H1 (cell line): ENCODE data around the gene DNAH10. TPM values are rescaled to one million over a fixed set of nuclear protein-coding genes. Genes with fewer than 3 reads are reported as not detected.

Experiments used
- CTCF ChIA-PET: fragments of 300-600 bp; sonication (Branson Sonifier 250); formaldehyde crosslinking; loops from one replicate; lab custom pipeline; 2021; ENCODE audit not compliant: partially characterized antibody; lab: Charles Lee
- POLR2A ChIA-PET: fragments of 300-600 bp; sonication (Branson Sonifier 250); formaldehyde crosslinking; loops from one replicate; lab custom pipeline; 2021; ENCODE audit warnings: inconsistent platforms; ENCODE audit not compliant: partially characterized antibody; lab: Charles Lee
- DNase-seq, 2 experiments: peaks; one replicate each; pipeline versions ENCODE4 v3.0.0 to v3.0.0-alpha.2; 2010 to 2022; ENCODE audit warnings: low spot score in 2 of 2, low read depth in 1 of 2, mixed read lengths in 1 of 2
- FAIRE-seq: peaks from 2 replicates; lab custom pipeline; 2011; peaks lifted over from hg19 to GRCh38; lab: Jason Lieb, UNC
- H2AFZ ChIP-seq: 2 replicates; pipeline ENCODE4 v1.8.1; 2012; ENCODE audit warnings: low read length, inconsistent platforms
- H2AK5ac ChIP-seq: 2 replicates; pipeline ENCODE4 v1.6.1; 2013; ENCODE audit warnings: low read depth, low read length
- H2BK120ac ChIP-seq: replicated peaks from 2 replicates; pipeline ENCODE3; 2013; ENCODE audit warnings: low read depth, low read length, inconsistent platforms
- H2BK12ac ChIP-seq: 2 replicates; pipeline ENCODE4 v1.6.1; 2013; ENCODE audit warnings: low read depth, low read length
- H2BK15ac ChIP-seq: 2 replicates; pipeline ENCODE4 v1.6.1; 2013; ENCODE audit warnings: low read length
- H2BK20ac ChIP-seq: 2 replicates; pipeline ENCODE4 v1.6.1; 2013; ENCODE audit warnings: low read length
- H2BK5ac ChIP-seq: 2 replicates; pipeline ENCODE4 v1.6.1; 2013; ENCODE audit warnings: low read depth, low read length
- H3K14ac ChIP-seq: 2 replicates; pipeline ENCODE4 v1.6.1; 2013; ENCODE audit warnings: inconsistent platforms; ENCODE audit not compliant: insufficient read length
- H3K18ac ChIP-seq: 2 replicates; pipeline ENCODE4 v1.6.1; 2013; ENCODE audit warnings: low read length; ENCODE audit errors: extremely low read depth
- H3K23ac ChIP-seq: 2 replicates; pipeline ENCODE4 v1.6.1; 2013; ENCODE audit warnings: inconsistent platforms; ENCODE audit not compliant: insufficient read length
- H3K23me2 ChIP-seq: 2 replicates; pipeline ENCODE4 v1.6.1; 2013; ENCODE audit warnings: low read depth, low read length
- H3K27ac ChIP-seq: 2 replicates; pipeline ENCODE4 v1.6.1; 2011; ENCODE audit warnings: low read depth, low read length, inconsistent platforms
- H3K27me3 ChIP-seq, 4 experiments: replicated peaks in 1 of 4; 1 replicate in 1 of 4; 2 replicates in 3 of 4; pipeline versions ENCODE4 v1.6.1 to v1.8.1; 2011 to 2013; ENCODE audit warnings: low read length in 3 of 4, mild to moderate bottlenecking in 3 of 4, inconsistent platforms in 2 of 4, mixed read lengths in 2 of 4, moderate library complexity in 1 of 4; ENCODE audit not compliant: control insufficient read depth in 3 of 4, insufficient read depth in 3 of 4; ENCODE audit errors: extremely low read depth in 1 of 4
- H3K36me3 ChIP-seq, 4 experiments: 2 replicates each; pipeline versions ENCODE4 v1.6.1 to v1.8.1; 2011 to 2013; ENCODE audit warnings: mild to moderate bottlenecking in 4 of 4, low read length in 3 of 4, moderate library complexity in 2 of 4, control low read depth in 1 of 4, inconsistent platforms in 1 of 4; ENCODE audit not compliant: insufficient read depth in 4 of 4, control insufficient read depth in 2 of 4
- H3K4ac ChIP-seq: replicated peaks from 2 replicates; pipeline ENCODE3; 2013; ENCODE audit warnings: low read length, low read depth, mixed read lengths, inconsistent platforms; ENCODE audit not compliant: insufficient read length
- H3K4me1 ChIP-seq, 4 experiments: replicated peaks in 1 of 4; 1 replicate in 1 of 4; 2 replicates in 3 of 4; pipeline versions ENCODE4 v1.6.1 to v1.8.1; 2011 to 2013; ENCODE audit warnings: low read length in 3 of 4, inconsistent platforms in 2 of 4, mixed read lengths in 1 of 4; ENCODE audit not compliant: insufficient read depth in 4 of 4, control insufficient read depth in 3 of 4
- H3K4me2 ChIP-seq, 2 experiments: 2 replicates each; pipeline versions ENCODE4 v1.6.1 to v1.8.1; 2011 to 2013; ENCODE audit warnings: low read depth in 2 of 2, low read length in 2 of 2, control low read depth in 1 of 2, inconsistent platforms in 1 of 2, mild to moderate bottlenecking in 1 of 2; ENCODE audit not compliant: insufficient read depth in 1 of 2
- H3K4me3 ChIP-seq, 4 experiments: fragments of 200-600, 300-600 bp in 1 of 4; sonication (generic), shearing (Covaris generic), sonication (Bioruptor Twin) in 1 of 4; 2 replicates each; pipeline versions ENCODE4 v1.5.1 to v1.8.1; 2011 to 2016; ENCODE audit warnings: low read length in 4 of 4, low read depth in 3 of 4, control low read depth in 2 of 4, inconsistent platforms in 2 of 4, mild to moderate bottlenecking in 2 of 4, mixed read lengths in 1 of 4, moderate library complexity in 1 of 4; ENCODE audit not compliant: insufficient read depth in 2 of 4; ENCODE audit errors: extremely low read depth in 1 of 4
- H3K56ac ChIP-seq: replicated peaks from 2 replicates; pipeline ENCODE3; 2013; ENCODE audit warnings: low read depth, mild to moderate bottlenecking, mixed read lengths, low read length, inconsistent platforms; ENCODE audit not compliant: insufficient read length
- H3K79me1 ChIP-seq: 2 replicates; pipeline ENCODE4 v1.6.1; 2013; ENCODE audit warnings: low read depth, low read length, control low read depth
- H3K79me2 ChIP-seq, 2 experiments: 2 replicates each; pipeline versions ENCODE4 v1.6.1 to v1.8.1; 2012 to 2013; ENCODE audit warnings: low read length in 2 of 2, mild to moderate bottlenecking in 2 of 2, inconsistent platforms in 1 of 2; ENCODE audit not compliant: insufficient read depth in 2 of 2, control insufficient read depth in 1 of 2
- H3K9ac ChIP-seq, 4 experiments: replicated peaks in 1 of 4; 1 replicate in 1 of 4; 2 replicates in 3 of 4; pipeline versions ENCODE4 v1.6.1 to v1.8.1; 2011 to 2013; ENCODE audit warnings: low read depth in 3 of 4, low read length in 3 of 4, control low read depth in 2 of 4, mild to moderate bottlenecking in 2 of 4, moderate library complexity in 2 of 4, inconsistent platforms in 1 of 4; ENCODE audit errors: extremely low read depth in 1 of 4
- H3K9me3 ChIP-seq, 2 experiments: 2 replicates each; pipeline versions ENCODE4 v1.6.1 to v1.8.1; 2012 to 2013; ENCODE audit warnings: mild to moderate bottlenecking in 2 of 2, moderate library complexity in 2 of 2, control low read depth in 1 of 2, inconsistent platforms in 1 of 2, low read depth in 1 of 2, low read length in 1 of 2, mixed read lengths in 1 of 2; ENCODE audit not compliant: insufficient read depth in 2 of 2
- H4K20me1 ChIP-seq, 2 experiments: replicated peaks in 1 of 2; 2 replicates each; pipeline versions ENCODE3 to v1.8.1; 2011 to 2013; ENCODE audit warnings: inconsistent platforms in 2 of 2, low read length in 2 of 2, mild to moderate bottlenecking in 1 of 2; ENCODE audit not compliant: insufficient read depth in 2 of 2, control insufficient read depth in 1 of 2
- H4K5ac ChIP-seq: 2 replicates; pipeline ENCODE4 v1.6.1; 2013; ENCODE audit warnings: low read length, low read depth, mixed read lengths, inconsistent platforms; ENCODE audit not compliant: insufficient read length
- H4K8ac ChIP-seq: 2 replicates; pipeline ENCODE4 v1.8.0; 2013; ENCODE audit warnings: mild to moderate bottlenecking, moderate library complexity, low read length, inconsistent platforms; ENCODE audit not compliant: insufficient read depth; ENCODE audit errors: extremely low read depth
- H4K91ac ChIP-seq: replicated peaks from 2 replicates; pipeline ENCODE3; 2013; ENCODE audit warnings: low read length, mixed read lengths, inconsistent platforms; ENCODE audit not compliant: insufficient read length
- BCL11A ChIP-seq, 2 experiments: IDR thresholded peaks; one replicate each; pipeline ENCODE4 v1.6.1; 2011; ENCODE audit warnings: low read depth in 2 of 2, low read length in 2 of 2, mild to moderate bottlenecking in 2 of 2
- CBX8 ChIP-seq: fragments of 300-800, 300-1000 bp; sonication (generic); IDR thresholded peaks from 2 replicates; pipeline ENCODE4 v1.7.1; 2016; ENCODE audit warnings: low read depth, low read length, borderline replicate concordance
- CTBP2 ChIP-seq: IDR thresholded peaks from 2 replicates; pipeline ENCODE4 v1.7.0; 2011; ENCODE audit warnings: borderline replicate concordance, mild to moderate bottlenecking, moderate library complexity, mixed read lengths, low read length; ENCODE audit not compliant: insufficient read depth, insufficient read length
- JUN ChIP-seq: IDR thresholded peaks from 2 replicates; pipeline ENCODE4 v1.6.1; 2011; ENCODE audit warnings: low read depth, mild to moderate bottlenecking, improper control_type of control experiment, low read length
- KDM5A ChIP-seq: fragments of 200-600 bp; IDR thresholded peaks from 2 replicates; pipeline ENCODE4 v1.7.1; 2012; ENCODE audit warnings: mild to moderate bottlenecking, low read length, inconsistent platforms, mixed read lengths
- MAFK ChIP-seq: IDR thresholded peaks from 2 replicates; pipeline ENCODE4 v1.6.1; 2012; ENCODE audit warnings: low read depth, mild to moderate bottlenecking, improper control_type of control experiment, low read length
- NANOG ChIP-seq: IDR thresholded peaks from 2 replicates; pipeline ENCODE4 v1.6.1; 2011; ENCODE audit warnings: low read length, low read depth, mild to moderate bottlenecking, inconsistent platforms; ENCODE audit not compliant: insufficient read depth, poor library complexity, severe bottlenecking
- POLR2A ChIP-seq, 2 experiments: IDR thresholded peaks; 1 replicate in 1 of 2; 2 replicates in 1 of 2; pipeline ENCODE4 v1.6.1; 2011; ENCODE audit warnings: low read depth in 2 of 2, low read length in 2 of 2, mild to moderate bottlenecking in 2 of 2; ENCODE audit errors: control extremely low read depth in 1 of 2
- SRF ChIP-seq: IDR thresholded peaks from 2 replicates; pipeline ENCODE4 v1.6.1; 2011; ENCODE audit warnings: mild to moderate bottlenecking, low read depth, low read length, moderate library complexity
- WGBS, 2 experiments: shearing (Covaris generic) in 1 of 2; methylation state at CpG; one replicate each; pipeline versions ENCODE4 v1.1.6 to v1.1.7; 2013 to 2015; ENCODE audit warnings: low lambda C conversion rate in 2 of 2, mixed read lengths in 2 of 2, inconsistent platforms in 1 of 2, low coverage in 1 of 2, missing lambda C conversion rate in 1 of 2; ENCODE audit not compliant: insufficient replicate concordance in 2 of 2, insufficient coverage in 1 of 2, insufficient read length in 1 of 2; ENCODE audit errors: extremely low coverage in 1 of 2, missing lambda C conversion rate in 1 of 2; 5-methylcytosine and 5-hydroxymethylcytosine counted together
- polyA plus RNA-seq, 7 experiments: library from polyadenylated mRNA; depleted of rRNA in 3 of 7; stranded (reverse) in 5 of 7; unstranded in 2 of 7; fragments of >200 nt in 5 of 7; fragments of 200-250 nt in 2 of 7; gene quantifications; 1 replicate in 5 of 7; 2 replicates in 1 of 7; 4 replicates in 1 of 7; pipeline versions ENCODE4 v1.2.1 to v1.2.3, GENCODE V29; 2011 to 2013; ENCODE audit warnings: missing spikeins in 2 of 7, mixed read lengths in 2 of 7
- total RNA-seq: library from RNA; stranded (reverse); fragmentation: NEBNext Ultra II Directional; extraction: Animal tissue kit (Norgen Biotek cat#: 25700); gene quantifications from 2 replicates; pipeline ENCODE4 v1.2.1, GENCODE V29; 2021

The DNAH10 gene
- total and polyA plus RNA-seq, 2 of the 8 experiments (the other 6 are each of a cell fraction or from before 2014, with no cell fraction given) = 0.02 to 0.24 TPM

DNA sequence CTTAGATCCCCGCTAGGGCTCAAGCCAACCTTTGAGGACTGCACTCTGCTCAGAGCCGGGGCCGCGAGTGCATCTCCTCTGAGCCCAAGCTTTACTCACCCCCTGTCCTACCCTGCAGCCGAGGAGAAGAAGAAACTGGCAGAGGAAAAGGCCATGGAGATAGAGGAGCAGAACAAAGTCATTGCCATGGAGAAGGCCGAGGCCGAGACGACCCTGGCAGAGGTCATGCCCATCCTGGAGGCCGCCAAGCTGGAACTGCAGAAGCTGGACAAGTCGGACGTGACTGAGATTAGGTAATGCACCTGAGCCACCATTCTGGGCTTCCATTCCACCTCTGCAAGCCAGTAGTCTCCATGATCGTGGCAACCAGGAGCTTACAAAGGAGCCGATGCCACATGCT lies 140.7 kb downstream of the DNAH10 start:
- H2AFZ ChIP-seq = no peak overlapping the region
- H3K4me3 ChIP-seq = no peak overlapping the region
- H3K27me3 ChIP-seq = 0 out of 7 replicates have a peak, but pooled peaks cover 0 to 2% (median 0%) of the 10 kb centered on the region in 4 experiments
- ChIA-PET CTCF (interaction anchor here (0.8 to 4.1 kb wide), 8 partner anchors 12 to 103 kb away, joined by 3 to 35 read pairs (median 4); no protein-coding TSS in a partner anchor), POLR2A (no interaction called here)
- H3K79me1 ChIP-seq = no peaks in the 10 kb centered on the region
- no peaks in the 10 kb centered on the region for H3K79me2 ChIP-seq
- no peaks in the 10 kb centered on the region for H3K36me3 ChIP-seq
- H4K5ac ChIP-seq = no peak overlapping the region
- DNase-seq = no peak
- H3K4me2 ChIP-seq = no peak overlapping the region
- peaks cover 0 to 3% of the 10 kb centered on the region in 2 experiments; a peak in 1 of 4 replicates for H3K9me3 ChIP-seq
- no peaks in the 10 kb centered on the region for H4K20me1 ChIP-seq
- H3K27ac ChIP-seq = no peak overlapping the region
- no peak overlapping the region for H4K8ac ChIP-seq
- TF ChIP-seq SRF = no peak
- TF ChIP-seq NANOG = no peak
- TF ChIP-seq CTBP2 = no peak
- TF ChIP-seq JUN = no peak
- no peak for TF ChIP-seq KDM5A
- TF ChIP-seq POLR2A (IDR thresholded peaks at IDR 0.05; ENCODE audit: control extremely low read depth in 1 of 2, low read depth in 2 of 2, low read length in 2 of 2) = no peak
- no peak for TF ChIP-seq MAFK
- no peak for TF ChIP-seq CBX8
- TF ChIP-seq BCL11A (IDR thresholded peaks at IDR 0.05; ENCODE audit: low read depth in 2 of 2, low read length in 2 of 2) = no peak
- H4K91ac ChIP-seq = no peak overlapping the region
- no peak overlapping the region for H2AK5ac ChIP-seq
- H3K23ac ChIP-seq = no peak overlapping the region
- peaks cover 0 to 7% (median 4%) of the 10 kb centered on the region in 4 experiments; a peak in 3 of 7 replicates for H3K4me1 ChIP-seq
- no peak overlapping the region for H3K9ac ChIP-seq
- H2BK20ac ChIP-seq = no peak overlapping the region
- no peak for FAIRE-seq
- H2BK12ac ChIP-seq = 0 out of 2 replicates have a peak overlapping the region, but pooled peaks have one; percentile 39
- H3K18ac ChIP-seq = no peak overlapping the region
- no peak overlapping the region for H3K4ac ChIP-seq
- H3K14ac ChIP-seq = no peak overlapping the region
- H2BK15ac ChIP-seq = no peak overlapping the region
- no peak overlapping the region for H2BK120ac ChIP-seq
- WGBS, 2 experiments = 94% methylated on average over 13 of the region's 13 CpGs; no CpG with 5 or more reads in 1 of the 2 experiments
- H3K23me2 ChIP-seq = no peaks in the 10 kb centered on the region
- no peak overlapping the region for H2BK5ac ChIP-seq
- H3K56ac ChIP-seq = no peak overlapping the region
